Sciatic nerve (tissue), 2 donors: ENCODE measurements around the gene LCE1D. TPM values are rescaled to one million over a fixed set of nuclear protein-coding genes. Genes with fewer than 3 reads are reported as not detected.

ENCODE experiments used
- ATAC-seq: fragments of 200-7000 bp; cut with Tn5 transposase; one replicate; pipeline ENCODE4 v1.9.1; 2020; ENCODE audit warnings: mild to moderate bottlenecking, moderate library complexity
- DNase-seq: peaks from one replicate; pipeline ENCODE4 v3.0.0-alpha.2; 2020; ENCODE audit warnings: low spot score
- intact Hi-C: fragments of 100-400 bp; cut with DNase I; formaldehyde crosslinking; loops from one replicate; pipeline ENCODE4 v1.14.2; 2022
- total RNA-seq: library from RNA; stranded (reverse); fragmentation: NEBNext Ultra II Directional; extraction: Animal tissue kit (Norgen Biotek cat#: 25700); gene quantifications from one replicate; pipeline ENCODE4 v1.2.1, GENCODE V29; 2021
- donor health status: DM: no; HTN: no; CAD: no.
- donor health status: DM: no; HTN: no; CAD: no.

Gene LCE1D
- total RNA-seq = not detected

- intact Hi-C loops = no loop called here
- ATAC-seq (no peak), DNase-seq (no peak)
These were observed at the start of gene LCE1D for GRCh38 chr1:152796421-152796820. Gene LCE1D (plus strand): TSS chr1:152796721. CDS start chr1:152797795, 1,074 bp downstream.

- intact Hi-C loops = no loop called here
- ATAC-seq (no peak), DNase-seq (no peak)
These were observed 48.7 kb upstream of the LCE1D start for GRCh38 chr1:152747831-152748230.

- no peak for ATAC-seq
- intact Hi-C loops = no loop called here
These were observed 44.3 kb upstream of the LCE1D start for GRCh38 chr1:152752225-152752624.

GRCh38 chr1:152753586-152753985, 42.9 kb upstream of the LCE1D start:
- intact Hi-C loops = no loop called here
- ATAC-seq = no peak

More at GRCh38 chr1:152752225-152752624, 44.3 kb upstream of the LCE1D start:
- DNase-seq = no peak

GRCh38 chr1:152756872-152757271, 39.6 kb upstream of the LCE1D start:
- ATAC-seq = no peak
- intact Hi-C loops = no loop called here

More at GRCh38 chr1:152753586-152753985, 42.9 kb upstream of the LCE1D start:
- no peak for DNase-seq

GRCh38 chr1:152757747-152758146, 38.8 kb upstream of the LCE1D start, which contains the start of gene KPRP:
Gene KPRP (plus strand): TSS chr1:152758025. CDS start chr1:152759589, 1,564 bp downstream.
- intact Hi-C loops = no loop called here
- no peak for DNase-seq
- ATAC-seq = no peak

More at GRCh38 chr1:152756872-152757271, 39.6 kb upstream of the LCE1D start:
- no peak for DNase-seq

GRCh38 chr1:152758636-152759035, 37.9 kb upstream of the LCE1D start:
- no peak for ATAC-seq
- no peak for DNase-seq
- intact Hi-C loops = no loop called here

GRCh38 chr1:152759453-152760173, 36.9 kb upstream of the LCE1D start:
- DNase-seq (no peak), ATAC-seq (no peak)
- intact Hi-C loops = no loop called here

- ATAC-seq = no peak
- no peak for DNase-seq
- intact Hi-C loops = no loop called here
These were observed 35.9 kb upstream of the LCE1D start for GRCh38 chr1:152760551-152761190.

GRCh38 chr1:152761609-152762213, 34.8 kb upstream of the LCE1D start:
- intact Hi-C loops = no loop called here
- ATAC-seq = no peak
- no peak for DNase-seq

- no peak for DNase-seq
- ATAC-seq = no peak
- intact Hi-C loops = no loop called here
These were observed 27.5 kb upstream of the LCE1D start for GRCh38 chr1:152768847-152769533.

GRCh38 chr1:152770411-152770810, 26.1 kb upstream of the LCE1D start:
- ATAC-seq = no peak
- intact Hi-C loops = no loop called here
- no peak for DNase-seq

- intact Hi-C loops = no loop called here
- DNase-seq (no peak), ATAC-seq (no peak)
These were observed 21.6 kb upstream of the LCE1D start, which contains the start of gene LCE1F for GRCh38 chr1:152774875-152775274. Gene LCE1F (plus strand): TSS chr1:152775140. CDS start chr1:152776372, 1,232 bp downstream.

GRCh38 chr1:152776361-152776760, 20.2 kb upstream of the LCE1D start:
- DNase-seq (no peak), ATAC-seq (no peak)
- intact Hi-C loops = no loop called here

- intact Hi-C loops = no loop called here
- DNase-seq = no peak
- no peak for ATAC-seq
These were observed 18.9 kb upstream of the LCE1D start for GRCh38 chr1:152777510-152778137.

- DNase-seq = no peak
- no peak for ATAC-seq
- intact Hi-C loops = no loop called here
These were observed 13.4 kb upstream of the LCE1D start for GRCh38 chr1:152783095-152783494.

- ATAC-seq (no peak), DNase-seq (no peak)
- intact Hi-C loops = no loop called here
These were observed 10.4 kb upstream of the LCE1D start, which contains the start of gene LCE1E for GRCh38 chr1:152786077-152786476. Gene LCE1E (plus strand): TSS chr1:152786257. CDS start chr1:152787300, 1,043 bp downstream.

- ATAC-seq = no peak
- DNase-seq = no peak
- intact Hi-C loops = no loop called here
These were observed 835 bp upstream of the LCE1D start for GRCh38 chr1:152795686-152796085.

GRCh38 chr1:152801333-152801732, 4.8 kb downstream of the LCE1D start:
- intact Hi-C loops = no loop called here
- no peak for DNase-seq
- ATAC-seq = no peak
